ENCODE measurements around the gene SLC25A34. TPM values are rescaled to one million over a fixed set of nuclear protein-coding genes. Genes with fewer than 3 reads are reported as not detected.

SLC25A34 gene
- total RNA-seq, 3 donors from 2014 or later (not counting 1 experiment from before 2014, with no cell fraction given): 0.73 to 1.8 (median 1.6) TPM

DNA sequence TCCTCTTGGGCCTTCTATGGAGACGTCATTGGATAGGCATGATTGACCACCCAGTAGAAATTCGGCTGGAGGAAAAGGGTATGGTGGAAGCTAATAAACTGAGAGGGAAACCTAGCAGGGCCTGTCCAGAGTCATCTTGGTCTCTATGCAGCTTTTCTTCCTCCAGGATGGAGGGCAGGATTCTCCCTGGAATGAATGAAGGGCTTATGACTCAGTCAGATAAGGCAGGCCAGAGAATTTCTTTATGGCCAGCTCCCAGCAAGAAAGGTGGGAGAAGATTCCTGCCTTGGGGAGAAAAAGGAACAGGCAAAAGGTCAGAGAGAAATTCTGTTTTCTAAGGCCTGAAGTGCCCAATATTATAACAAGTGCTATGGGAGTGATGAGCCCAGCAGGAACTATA, 39.6 kb downstream of the SLC25A34 start:
- 78% methylated on average over 2 of the region's 2 CpGs for WGBS (ENCODE audit: insufficient coverage)
- TF ChIP-seq, protein P1, sequence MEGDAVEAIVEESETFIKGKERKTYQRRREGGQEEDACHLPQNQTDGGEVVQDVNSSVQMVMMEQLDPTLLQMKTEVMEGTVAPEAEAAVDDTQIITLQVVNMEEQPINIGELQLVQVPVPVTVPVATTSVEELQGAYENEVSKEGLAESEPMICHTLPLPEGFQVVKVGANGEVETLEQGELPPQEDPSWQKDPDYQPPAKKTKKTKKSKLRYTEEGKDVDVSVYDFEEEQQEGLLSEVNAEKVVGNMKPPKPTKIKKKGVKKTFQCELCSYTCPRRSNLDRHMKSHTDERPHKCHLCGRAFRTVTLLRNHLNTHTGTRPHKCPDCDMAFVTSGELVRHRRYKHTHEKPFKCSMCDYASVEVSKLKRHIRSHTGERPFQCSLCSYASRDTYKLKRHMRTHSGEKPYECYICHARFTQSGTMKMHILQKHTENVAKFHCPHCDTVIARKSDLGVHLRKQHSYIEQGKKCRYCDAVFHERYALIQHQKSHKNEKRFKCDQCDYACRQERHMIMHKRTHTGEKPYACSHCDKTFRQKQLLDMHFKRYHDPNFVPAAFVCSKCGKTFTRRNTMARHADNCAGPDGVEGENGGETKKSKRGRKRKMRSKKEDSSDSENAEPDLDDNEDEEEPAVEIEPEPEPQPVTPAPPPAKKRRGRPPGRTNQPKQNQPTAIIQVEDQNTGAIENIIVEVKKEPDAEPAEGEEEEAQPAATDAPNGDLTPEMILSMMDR (IDR thresholded peaks at IDR 0.05): no peak
- ATAC-seq: no peak
- intact Hi-C loops (cut with micrococcal nuclease): no loop called here
- Mint-ChIP-seq H3K36me3 (no peaks in the 10 kb centered on the region), H3K27me3 (ENCODE audit: low read depth in 2 of 2) (peaks cover 5 to 8% of the 10 kb centered on the region in 2 donors), H3K4me1 (no peaks in the 10 kb centered on the region), H3K27ac (no peak overlapping the region), H3K9me3 (no peaks in the 10 kb centered on the region), H3K4me3 (no peak overlapping the region)
- Histone ChIP-seq H3K36me3 (ENCODE audit: control insufficient read depth, insufficient read depth, low read length) (no peaks in the 10 kb centered on the region), H3K4me3 (ENCODE audit: low read length) (no peak overlapping the region), H3K9me3 (ENCODE audit: control insufficient read depth, insufficient read depth, low read length) (no peaks in the 10 kb centered on the region), H3K4me1 (ENCODE audit: control insufficient read depth, insufficient read depth, low read length) (no peaks in the 10 kb centered on the region), H3K27me3 (ENCODE audit: control insufficient read depth, insufficient read depth, low read length) (no peaks in the 10 kb centered on the region), H3K27ac (ENCODE audit: low read length) (no peak overlapping the region)
- DNase-seq: no peak

DNA sequence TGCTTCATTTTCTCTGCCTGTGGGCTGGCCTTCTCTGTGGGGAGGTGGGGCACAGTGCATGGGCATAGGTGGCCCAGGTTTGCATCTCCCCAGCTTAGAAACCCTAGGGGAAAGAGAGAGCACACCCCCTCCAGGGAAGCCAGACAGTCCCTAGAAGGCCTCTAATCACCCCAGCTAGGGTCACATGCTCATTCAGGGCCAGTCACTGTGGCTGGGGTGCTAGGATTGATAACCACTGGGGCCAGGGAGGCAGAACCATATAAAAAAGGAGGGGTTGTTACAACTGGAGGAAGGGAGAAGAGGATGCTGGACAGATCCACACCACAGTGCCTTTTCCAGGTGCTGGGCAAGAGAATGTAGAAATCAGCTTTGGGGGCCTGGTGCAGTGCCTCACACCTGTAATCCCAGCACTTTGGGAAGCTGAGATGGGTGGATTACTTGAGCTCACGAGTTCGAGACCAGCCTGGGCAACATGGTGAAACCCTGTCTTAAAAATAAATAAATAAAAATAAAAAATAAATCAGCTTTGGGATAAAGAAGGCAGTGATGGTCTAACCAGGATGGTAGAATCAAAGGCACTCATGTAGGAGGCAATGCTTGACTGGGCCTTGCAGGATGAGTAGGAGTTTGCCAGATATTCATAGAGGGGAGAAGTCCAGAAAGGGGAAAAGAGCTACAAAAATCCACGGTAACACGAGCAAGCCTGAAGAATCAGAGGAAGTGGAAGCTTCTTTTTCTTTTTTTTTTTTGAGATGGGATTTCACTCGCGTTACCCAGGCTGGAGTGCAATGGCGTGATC, 42.0 kb downstream of the SLC25A34 start:
- no peak overlapping the region for H3K27ac ChIP-seq (ENCODE audit: low read length)
- H3K4me1 Mint-ChIP-seq: no peaks in the 10 kb centered on the region
- TF ChIP-seq, protein P1 (IDR thresholded peaks at IDR 0.05): no peak

DNA sequence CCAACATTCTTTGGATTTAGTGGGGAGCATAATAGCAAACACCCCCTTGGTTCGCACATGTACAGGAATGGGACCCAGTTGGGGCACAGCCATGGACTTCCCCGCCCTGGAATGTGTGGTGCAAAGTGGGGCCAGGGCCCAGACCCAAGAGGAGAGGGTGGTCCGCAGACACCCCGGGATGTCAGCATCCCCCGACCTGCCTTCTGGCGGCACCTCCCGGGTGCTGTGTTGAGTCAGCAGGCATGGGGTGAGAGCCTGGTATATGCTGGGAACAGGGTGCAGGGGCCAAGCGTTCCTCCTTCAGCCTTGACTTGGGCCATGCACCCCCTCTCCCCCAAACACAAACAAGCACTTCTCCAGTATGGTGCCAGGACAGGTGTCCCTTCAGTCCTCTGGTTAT, 49.6 kb downstream of the SLC25A34 start:
- Histone ChIP-seq H3K36me3 (ENCODE audit: control insufficient read depth, insufficient read depth, low read length) (no peaks in the 10 kb centered on the region), H3K27ac (ENCODE audit: low read length) (no peak overlapping the region), H3K4me3 (ENCODE audit: low read length) (no peak overlapping the region), H3K4me1 (ENCODE audit: control insufficient read depth, insufficient read depth, low read length) (no peaks in the 10 kb centered on the region), H3K27me3 (ENCODE audit: control insufficient read depth, insufficient read depth, low read length) (no peaks in the 10 kb centered on the region), H3K9me3 (ENCODE audit: control insufficient read depth, insufficient read depth, low read length) (no peaks in the 10 kb centered on the region)
- intact Hi-C loops (cut with micrococcal nuclease): no loop called here
- no peaks in the 10 kb centered on the region for H3K36me3 Mint-ChIP-seq
- TF ChIP-seq, protein P1 (IDR thresholded peaks at IDR 0.05): no peak
- H3K9me3 Mint-ChIP-seq: no peaks in the 10 kb centered on the region
- no peak for ATAC-seq
- no peak overlapping the region for H3K27ac Mint-ChIP-seq
- 86% methylated on average over 8 of the region's 8 CpGs for WGBS (ENCODE audit: insufficient coverage)
- no peak overlapping the region for H3K4me3 Mint-ChIP-seq
- DNase-seq: no peak
- peaks cover 0 to under 1% of the 10 kb centered on the region in 2 donors for H3K27me3 Mint-ChIP-seq (ENCODE audit: low read depth in 2 of 2)
- H3K4me1 Mint-ChIP-seq: no peaks in the 10 kb centered on the region

More for the DNA sequence above, 42.0 kb downstream of the SLC25A34 start:
- Mint-ChIP-seq H3K9me3 (no peaks in the 10 kb centered on the region), H3K27ac (no peak overlapping the region), H3K27me3 (ENCODE audit: low read depth in 2 of 2) (peaks cover 0 to 3% of the 10 kb centered on the region in 2 donors), H3K36me3 (no peaks in the 10 kb centered on the region), H3K4me3 (no peak overlapping the region)
- no peak for ATAC-seq
- no peaks in the 10 kb centered on the region for H3K36me3 ChIP-seq (ENCODE audit: control insufficient read depth, insufficient read depth, low read length)
- 80% methylated on average over 5 of the region's 7 CpGs for WGBS (ENCODE audit: insufficient coverage)
- no peak for DNase-seq
- H3K9me3 ChIP-seq (ENCODE audit: control insufficient read depth, insufficient read depth, low read length): no peaks in the 10 kb centered on the region
- H3K4me3 ChIP-seq (ENCODE audit: low read length): no peak overlapping the region
- intact Hi-C loops (cut with micrococcal nuclease): no loop called here
- H3K27me3 ChIP-seq (ENCODE audit: control insufficient read depth, insufficient read depth, low read length): no peaks in the 10 kb centered on the region
- no peaks in the 10 kb centered on the region for H3K4me1 ChIP-seq (ENCODE audit: control insufficient read depth, insufficient read depth, low read length)

DNA sequence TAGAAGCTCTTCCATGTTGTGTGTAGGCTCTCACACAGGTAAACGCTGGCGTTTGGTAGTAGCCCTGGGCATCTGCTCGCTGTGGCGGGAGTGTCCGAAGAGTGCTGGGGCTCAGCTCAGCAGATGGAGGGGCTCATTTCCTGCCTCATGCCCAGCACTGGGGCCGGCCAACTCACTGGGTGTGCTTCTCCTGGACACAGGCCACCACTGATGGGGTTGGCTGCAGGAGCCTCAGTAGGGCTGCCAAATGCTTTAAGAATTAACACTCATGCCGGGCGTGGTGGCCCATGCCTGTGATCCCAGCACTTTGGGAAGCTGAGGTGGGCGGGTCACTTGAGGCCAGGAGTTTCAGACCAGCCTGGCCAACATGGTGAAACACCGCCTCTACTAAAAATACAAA, 50.5 kb downstream of the SLC25A34 start:
- Mint-ChIP-seq H3K27ac (no peak overlapping the region), H3K9me3 (no peaks in the 10 kb centered on the region), H3K36me3 (no peaks in the 10 kb centered on the region), H3K27me3 (ENCODE audit: low read depth in 2 of 2) (peaks cover 0 to 3% of the 10 kb centered on the region in 2 donors), H3K4me3 (no peak overlapping the region), H3K4me1 (no peaks in the 10 kb centered on the region)
- intact Hi-C loops (cut with micrococcal nuclease): no loop called here
- DNase-seq: no peak
- no peak overlapping the region for H3K4me3 ChIP-seq (ENCODE audit: low read length)
- H3K27ac ChIP-seq (ENCODE audit: low read length): no peak overlapping the region
- no peak for ATAC-seq
- H3K4me1 ChIP-seq (ENCODE audit: control insufficient read depth, insufficient read depth, low read length): no peaks in the 10 kb centered on the region
- TF ChIP-seq, protein P1 (IDR thresholded peaks at IDR 0.05): no peak
- no peaks in the 10 kb centered on the region for H3K36me3 ChIP-seq (ENCODE audit: control insufficient read depth, insufficient read depth, low read length)
- 95% methylated on average over 10 of the region's 10 CpGs for WGBS (ENCODE audit: insufficient coverage)
- H3K9me3 ChIP-seq (ENCODE audit: control insufficient read depth, insufficient read depth, low read length): no peaks in the 10 kb centered on the region
- H3K27me3 ChIP-seq (ENCODE audit: control insufficient read depth, insufficient read depth, low read length): no peaks in the 10 kb centered on the region
